ENCODE results near the gene CCNT1.
A peak's percentile ranks its signal among the peaks of the same experiment; 100 is the strongest.
"Not testable (repeated sequence)": the region's sequence is repeated elsewhere in the genome, so short reads cannot be mapped to it uniquely, and the experiment has no call there.

CCNT1 gene

GRCh38 chr12:48716493-48717251 lies at the start of gene CCNT1:
Gene CCNT1, minus strand, starts transcription at chr12:48716707. Its CDS starts 32 bp downstream, at chr12:48716675.
- DNase-seq = peak; percentile 98

GRCh38 chr12:48765753-48766162 lies 49.3 kb upstream of the CCNT1 start:
- DNase-seq = no peak

DNA sequence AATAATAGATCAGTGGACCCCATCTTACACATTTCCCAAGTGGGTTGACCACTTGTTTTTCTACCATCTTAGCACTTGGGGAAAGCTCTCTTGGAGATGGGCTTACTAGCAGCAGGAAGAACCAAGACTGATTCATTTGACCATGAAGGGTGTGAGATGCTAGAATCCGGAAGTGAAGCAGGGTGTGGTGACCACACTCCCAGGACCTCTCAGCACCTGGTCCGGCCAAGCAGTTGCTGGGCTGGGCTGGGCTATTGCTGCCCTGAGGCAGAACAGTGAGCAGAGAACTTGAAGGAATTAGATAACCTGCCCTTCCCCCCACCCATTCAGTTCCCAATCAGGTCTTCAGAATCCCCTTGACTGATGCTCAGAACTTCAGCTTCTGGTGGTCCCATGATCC lies 48.0 kb upstream of the CCNT1 start:
- no peak for DNase-seq

GRCh38 chr12:48758737-48759136 lies 42.2 kb upstream of the CCNT1 start:
- no peak for DNase-seq

DNA sequence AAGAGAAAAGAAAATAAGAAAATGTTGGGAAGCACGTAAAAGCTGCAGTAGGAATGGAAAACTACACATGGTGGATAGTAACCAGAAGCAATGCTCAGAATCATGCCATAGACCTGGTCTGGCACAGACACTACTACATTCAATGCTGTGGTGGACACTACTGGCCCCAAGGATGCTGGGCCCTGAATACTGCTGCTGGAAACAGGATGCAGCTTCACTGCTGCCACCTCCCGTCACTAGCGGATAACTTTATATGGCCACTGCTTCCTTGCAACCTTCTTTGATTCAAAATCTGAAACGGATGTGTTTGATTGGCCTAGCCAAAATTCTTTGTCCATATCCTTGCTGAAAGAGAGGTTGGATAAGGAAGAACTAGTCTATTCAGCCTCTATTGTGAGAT lies 41.7 kb upstream of the CCNT1 start:
- no peak for DNase-seq

GRCh38 chr12:48750769-48751356 lies 34.4 kb upstream of the CCNT1 start:
- DNase-seq = no peak

DNA sequence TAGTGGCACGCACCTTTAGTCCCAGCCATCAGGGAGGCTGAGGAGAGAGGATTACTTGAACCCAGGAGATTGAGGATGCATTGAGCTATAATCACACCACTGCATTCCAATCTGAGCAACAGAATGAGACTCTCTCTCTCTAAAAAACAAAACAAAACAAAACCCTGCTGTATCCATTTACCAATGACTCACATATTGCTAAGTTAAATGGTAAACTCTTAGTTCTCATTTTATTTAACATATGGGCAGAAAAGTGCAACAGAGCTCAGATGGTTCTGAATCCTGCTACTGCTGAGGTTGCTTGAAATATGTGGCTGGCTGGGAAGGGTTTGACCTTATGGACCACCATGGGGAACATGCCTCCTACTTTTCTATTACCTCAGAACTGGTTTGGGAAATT lies 33.7 kb upstream of the CCNT1 start:
- DNase-seq = no peak

DNA sequence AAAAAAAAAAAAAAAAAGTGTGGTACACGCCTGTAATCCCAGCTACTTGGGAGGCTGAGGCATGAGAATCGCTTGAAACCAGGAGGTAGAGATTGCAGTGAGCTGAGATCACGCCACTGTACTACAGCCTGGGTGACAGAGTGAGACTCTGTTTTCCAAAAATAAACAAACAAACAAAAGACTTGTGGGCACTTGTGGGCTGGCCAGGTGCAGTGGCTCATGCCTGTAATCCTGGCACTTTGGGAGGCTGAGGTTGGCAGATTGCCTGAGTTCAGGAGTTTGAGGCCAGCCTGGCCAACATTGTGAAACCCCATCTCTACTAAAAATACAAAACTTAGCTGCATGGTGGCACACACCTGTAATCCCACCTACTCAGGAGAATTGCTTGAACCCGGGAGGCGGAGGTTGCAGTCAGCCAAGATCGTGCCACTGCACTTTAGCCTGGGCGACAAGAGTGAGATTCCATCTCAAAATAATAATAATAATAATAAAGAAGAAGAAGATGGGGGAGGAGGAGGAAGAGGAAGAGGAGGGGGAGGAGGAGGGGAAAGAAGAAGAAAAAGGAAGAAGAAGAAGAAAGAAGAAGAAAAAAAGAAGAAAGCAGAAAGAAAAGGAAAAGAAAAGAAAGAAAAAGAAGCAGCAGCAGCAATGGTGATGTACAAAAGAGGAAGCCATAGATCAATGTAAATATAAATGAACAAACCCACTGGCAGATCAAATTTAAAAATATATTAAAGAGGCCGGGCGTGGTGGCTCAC lies 27.9 kb upstream of the CCNT1 start:
- DNase-seq = no peak

GRCh38 chr12:48739618-48740269 lies 23.2 kb upstream of the CCNT1 start:
- no peak for DNase-seq

DNA sequence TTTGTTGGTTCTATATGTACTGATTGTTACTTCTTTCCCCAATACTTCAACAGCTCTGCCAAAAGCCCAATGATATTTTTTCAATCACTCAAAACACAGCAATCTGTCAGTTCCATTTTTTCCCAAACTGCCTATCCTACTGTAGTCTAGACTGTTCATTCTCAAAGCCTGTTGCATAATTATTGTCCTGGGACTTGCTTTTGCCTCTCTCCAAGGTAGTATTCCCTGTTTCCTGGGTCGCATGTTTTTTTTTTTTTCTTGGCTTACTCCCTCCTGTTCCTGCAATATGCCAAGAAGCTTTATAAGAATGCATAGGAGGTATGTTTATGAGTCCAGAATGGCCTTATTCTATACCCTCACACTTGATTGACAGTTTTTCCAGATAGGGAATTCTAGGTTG lies 19.9 kb upstream of the CCNT1 start:
- DNase-seq = no peak

DNA sequence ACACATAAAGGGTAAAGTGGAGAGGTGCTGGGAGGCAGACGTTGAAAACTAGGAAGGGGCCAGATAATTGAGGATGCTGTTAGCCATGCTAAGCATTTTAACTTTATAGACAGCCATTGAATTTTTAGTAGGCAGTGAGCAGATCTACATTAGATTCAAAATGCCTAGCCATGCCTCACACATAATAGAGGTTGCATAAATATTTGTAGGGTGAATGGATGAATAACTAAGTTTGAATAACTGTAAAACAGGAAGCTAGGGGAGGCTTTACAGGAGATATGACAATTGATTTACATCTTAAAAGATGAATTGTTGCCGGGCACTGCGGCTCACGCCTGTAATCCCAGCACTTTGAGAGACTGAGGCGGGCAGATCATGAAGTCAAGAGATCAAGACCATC lies 12.3 kb upstream of the CCNT1 start:
- no peak for DNase-seq

- DNase-seq = not testable (repeated sequence)
Measured at GRCh38 chr12:48720737-48721136, 4.2 kb upstream of the CCNT1 start.

DNA sequence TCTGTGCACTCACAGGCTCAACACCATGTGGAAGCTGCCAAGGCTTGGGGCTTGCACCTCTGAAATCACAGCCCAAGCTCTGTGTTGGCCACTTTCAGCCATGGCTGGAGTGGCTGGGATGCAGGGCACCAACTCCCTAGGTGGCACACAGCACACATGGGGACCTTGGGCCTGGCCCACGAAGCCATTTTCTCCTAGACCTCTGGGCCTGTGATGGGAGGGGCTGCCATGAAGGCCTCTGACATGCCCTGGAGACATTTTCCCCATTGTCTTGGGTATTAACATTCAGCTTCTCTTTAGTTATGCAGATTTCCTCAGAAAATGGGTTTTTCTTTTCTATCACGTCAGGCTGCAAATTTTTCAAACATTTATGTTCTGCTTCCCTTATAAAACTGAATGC lies 3.7 kb upstream of the CCNT1 start:
- not testable (repeated sequence) for DNase-seq

DNA sequence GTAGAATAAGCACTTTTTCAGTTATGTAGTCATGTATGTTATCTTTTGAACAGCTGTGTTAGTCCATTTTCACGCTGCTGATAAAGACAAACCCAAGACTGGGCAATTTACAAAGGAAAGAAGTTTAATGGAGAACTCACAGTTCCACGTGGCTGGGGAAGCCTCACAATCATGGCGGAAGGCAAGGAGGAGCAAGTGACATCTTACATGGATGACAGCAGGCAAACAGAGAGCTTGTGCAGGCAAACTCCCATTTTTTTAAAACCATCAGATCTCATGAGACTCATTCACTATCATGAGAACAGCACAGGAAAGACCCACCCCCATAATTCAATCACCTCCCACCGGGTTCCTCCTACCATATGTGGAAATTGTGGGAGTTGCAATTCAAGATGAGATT lies 2.5 kb upstream of the CCNT1 start:
- DNase-seq = not testable (repeated sequence)

- no peak for DNase-seq
Measured at GRCh38 chr12:48717252-48717695, 767 bp upstream of the CCNT1 start.

DNA sequence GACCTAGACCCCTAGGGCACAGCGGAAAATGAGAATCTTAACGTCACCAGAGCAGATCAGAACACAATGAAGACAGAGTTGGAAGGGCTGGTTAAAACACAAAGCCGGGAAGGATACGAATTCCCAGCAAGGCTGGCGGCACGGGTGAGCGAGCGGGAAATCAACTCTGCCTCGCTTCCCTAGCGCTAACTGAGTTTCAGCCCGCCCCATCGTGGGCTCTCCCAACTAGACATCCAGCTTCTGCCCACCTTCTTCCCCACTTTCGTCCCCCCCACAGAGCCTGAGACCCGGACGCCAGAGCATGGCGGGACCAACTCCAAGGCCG lies 377 bp downstream of the CCNT1 start:
- DNase-seq = no peak

DNA sequence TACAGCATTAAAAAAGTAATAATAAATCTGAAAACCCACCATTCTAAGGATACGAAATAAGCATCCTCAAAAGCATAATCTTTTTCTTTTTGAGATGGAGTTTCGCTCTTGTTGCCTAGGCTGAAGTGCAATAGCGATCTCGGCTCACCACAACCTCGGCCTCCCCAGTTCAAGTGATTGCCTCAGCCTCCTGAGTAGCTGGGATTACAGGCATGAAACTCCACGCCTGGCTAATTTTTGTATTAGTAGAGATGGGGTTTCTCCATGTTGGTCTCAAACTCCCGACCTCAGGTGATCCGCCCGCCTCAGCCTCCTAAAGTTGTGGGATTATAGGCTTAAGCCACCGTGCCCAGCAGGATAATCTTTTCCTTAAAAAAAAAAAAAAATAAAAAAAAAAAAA lies 4.3 kb downstream of the CCNT1 start:
- DNase-seq = no peak

DNA sequence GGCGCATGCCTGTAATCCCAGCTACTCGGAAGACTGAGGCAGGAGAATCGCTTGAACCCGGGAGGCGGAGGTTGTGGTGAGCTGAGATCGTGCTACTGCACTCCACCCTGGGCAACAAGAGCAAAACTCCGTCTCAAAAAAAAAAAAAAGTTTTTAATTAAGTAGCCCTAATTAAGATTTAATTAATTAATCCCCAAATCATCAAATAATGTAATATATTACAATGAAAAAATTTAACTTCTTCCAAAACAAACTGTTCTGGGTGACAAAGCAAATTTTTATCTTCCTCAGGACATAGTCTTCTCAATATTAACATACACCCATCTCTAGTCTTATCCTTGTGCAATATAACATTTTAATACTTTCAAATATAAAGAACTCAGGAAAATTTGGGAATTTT lies 17.7 kb downstream of the CCNT1 start:
- not testable (repeated sequence) for DNase-seq

DNA sequence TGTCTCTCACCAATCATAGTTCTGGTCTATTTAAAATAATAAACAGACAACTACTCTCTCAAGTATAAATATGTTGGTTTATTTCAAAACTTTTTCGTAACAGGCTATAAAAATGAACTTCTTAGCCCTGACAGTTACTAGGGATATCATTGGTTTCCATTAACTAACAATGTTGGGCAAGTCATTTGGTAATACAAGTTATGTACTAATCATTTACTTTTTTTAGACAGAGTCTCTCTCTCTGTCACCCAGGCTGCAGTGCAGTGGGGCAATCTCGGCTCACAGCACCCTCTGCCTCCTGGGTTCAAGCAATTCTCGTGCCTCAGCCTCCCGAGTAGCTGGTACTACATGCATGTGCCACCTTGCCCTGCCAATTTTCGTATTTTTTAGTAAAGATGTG lies 19.9 kb downstream of the CCNT1 start:
- no peak for DNase-seq

DNA sequence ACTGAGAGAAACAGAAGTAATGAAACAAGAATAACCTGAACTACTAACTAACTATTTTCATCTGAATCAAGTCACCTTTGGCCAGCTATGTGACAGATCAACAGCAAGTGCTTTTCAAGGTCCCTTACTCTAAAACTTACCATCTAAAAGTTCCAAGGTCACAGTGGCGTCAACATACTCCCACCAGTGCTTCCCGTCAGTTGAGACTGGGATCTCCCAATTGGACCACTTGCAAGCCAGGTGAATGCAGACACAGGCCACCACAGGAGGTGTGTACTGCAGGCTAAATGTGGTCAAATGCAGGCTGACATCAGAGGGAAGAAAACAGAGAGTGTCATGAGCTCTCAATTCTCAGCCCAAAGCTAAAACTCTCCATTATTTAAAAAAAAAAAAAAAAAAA lies 20.6 kb downstream of the CCNT1 start:
- no peak for DNase-seq

GRCh38 chr12:48694038-48694437 lies 22.5 kb downstream of the CCNT1 start:
- no peak for DNase-seq

- no peak for DNase-seq
Measured at GRCh38 chr12:48693572-48693971, 22.9 kb downstream of the CCNT1 start.

- no peak for DNase-seq
Measured at GRCh38 chr12:48691826-48692487, 24.6 kb downstream of the CCNT1 start.
